H9 (cell line): Measurements from ENCODE around the gene SDK1. TPM values are rescaled to one million over a fixed set of nuclear protein-coding genes. Genes with fewer than 3 reads are reported as not detected.

ENCODE experiments used
- DNase-seq: peaks from one replicate; pipeline ENCODE4 v3.0.0-alpha.2; 2017
- H2AFZ ChIP-seq: one replicate; pipeline ENCODE4 v1.6.1; 2013; ENCODE audit warnings: mild to moderate bottlenecking, low read length, control low read depth, moderate library complexity
- H2AK5ac ChIP-seq: 2 replicates; pipeline ENCODE4 v1.6.1; 2013; ENCODE audit warnings: low read length, control low read depth, mixed read lengths; ENCODE audit not compliant: insufficient read length
- H2BK120ac ChIP-seq: one replicate; pipeline ENCODE4 v1.6.1; 2013; ENCODE audit warnings: low read depth, mild to moderate bottlenecking, low read length, control low read depth, inconsistent platforms; ENCODE audit not compliant: poor library complexity, severe bottlenecking
- H2BK12ac ChIP-seq: 2 replicates; pipeline ENCODE4 v1.6.1; 2013; ENCODE audit warnings: low read length, control low read depth, mixed read lengths, low read depth; ENCODE audit not compliant: insufficient read length
- H2BK15ac ChIP-seq: 2 replicates; pipeline ENCODE4 v1.6.1; 2013; ENCODE audit warnings: low read depth, low read length, control low read depth
- H2BK20ac ChIP-seq: one replicate; pipeline ENCODE4 v1.6.1; 2013; ENCODE audit warnings: low read depth, mild to moderate bottlenecking, low read length, control low read depth, inconsistent platforms; ENCODE audit not compliant: poor library complexity, severe bottlenecking
- H2BK5ac ChIP-seq: 2 replicates; pipeline ENCODE4 v1.6.1; 2013; ENCODE audit warnings: low read length, control low read depth, mixed read lengths; ENCODE audit not compliant: insufficient read length
- H3K14ac ChIP-seq: 2 replicates; pipeline ENCODE4 v1.6.1; 2013; ENCODE audit warnings: low read length, control low read depth; ENCODE audit not compliant: insufficient read depth
- H3K18ac ChIP-seq: 2 replicates; pipeline ENCODE4 v1.6.1; 2013; ENCODE audit warnings: low read depth, mild to moderate bottlenecking, mixed read lengths, low read length, control low read depth; ENCODE audit not compliant: insufficient read length
- H3K23ac ChIP-seq: 2 replicates; pipeline ENCODE4 v1.6.1; 2013; ENCODE audit warnings: low read length, control low read depth, mixed read lengths, low read depth; ENCODE audit not compliant: insufficient read length
- H3K23me2 ChIP-seq: 2 replicates; pipeline ENCODE4 v1.6.1; 2013; ENCODE audit warnings: low read depth, mild to moderate bottlenecking, mixed read lengths, low read length, control low read depth; ENCODE audit not compliant: insufficient read length, poor library complexity, severe bottlenecking
- H3K27ac ChIP-seq: 2 replicates; pipeline ENCODE4 v1.5.1; 2013; ENCODE audit warnings: low read length, control low read depth, mixed read lengths, low read depth; ENCODE audit not compliant: insufficient read length
- H3K27me3 ChIP-seq: 2 replicates; pipeline ENCODE4 v1.6.1; 2013; ENCODE audit warnings: low read length, control low read depth, inconsistent platforms; ENCODE audit not compliant: insufficient read depth
- H3K4ac ChIP-seq: 2 replicates; pipeline ENCODE4 v1.6.1; 2013; ENCODE audit warnings: low read depth, mild to moderate bottlenecking, control low read depth, inconsistent platforms, low read length, moderate library complexity
- H3K4me1 ChIP-seq: 2 replicates; pipeline ENCODE4 v1.6.1; 2013; ENCODE audit warnings: low read length, control low read depth, inconsistent platforms; ENCODE audit not compliant: insufficient read depth
- H3K4me2 ChIP-seq: 2 replicates; pipeline ENCODE4 v1.6.1; 2013; ENCODE audit warnings: low read length, control low read depth, mixed read lengths; ENCODE audit not compliant: insufficient read length, insufficient read depth
- H3K56ac ChIP-seq: 2 replicates; pipeline ENCODE4 v1.6.1; 2013; ENCODE audit warnings: low read depth, mild to moderate bottlenecking, mixed read lengths, low read length, control low read depth; ENCODE audit not compliant: insufficient read length
- H3K79me1 ChIP-seq: 2 replicates; pipeline ENCODE4 v1.6.1; 2013; ENCODE audit warnings: low read depth, mild to moderate bottlenecking, moderate library complexity, low read length, control low read depth, inconsistent platforms; ENCODE audit not compliant: insufficient read depth, poor library complexity, severe bottlenecking
- H3K79me2 ChIP-seq: 2 replicates; pipeline ENCODE4 v1.6.1; 2013; ENCODE audit warnings: low read length, control low read depth, inconsistent platforms; ENCODE audit not compliant: insufficient read depth
- H3K9ac ChIP-seq: 2 replicates; pipeline ENCODE4 v1.6.1; 2013; ENCODE audit warnings: low read length, control low read depth, mixed read lengths; ENCODE audit not compliant: insufficient read length; ENCODE audit errors: extremely low read depth
- H3K9me3 ChIP-seq: one replicate; pipeline ENCODE4 v1.6.1; 2013; ENCODE audit warnings: low read depth, low read length, inconsistent platforms; ENCODE audit not compliant: control insufficient read depth
- H3T11ph ChIP-seq: one replicate; pipeline ENCODE4 v1.6.1; 2013; ENCODE audit warnings: mild to moderate bottlenecking, low read length, control low read depth, inconsistent platforms
- H4K20me1 ChIP-seq: one replicate; pipeline ENCODE4 v1.6.1; 2013; ENCODE audit not compliant: control insufficient read depth, insufficient read length, insufficient read depth
- H4K5ac ChIP-seq: 2 replicates; pipeline ENCODE4 v1.6.1; 2013; ENCODE audit warnings: low read depth, mild to moderate bottlenecking, mixed read lengths, low read length, control low read depth; ENCODE audit not compliant: insufficient read length
- H4K8ac ChIP-seq: replicated peaks from 2 replicates; pipeline ENCODE4 v1.6.1; 2013; ENCODE audit warnings: low read length, control low read depth, mixed read lengths, low read depth; ENCODE audit not compliant: insufficient read length
- H4K91ac ChIP-seq: 2 replicates; pipeline ENCODE4 v1.6.1; 2013; ENCODE audit warnings: low read depth, mild to moderate bottlenecking, moderate library complexity, mixed read lengths, low read length, control low read depth; ENCODE audit not compliant: insufficient read length
- H3K27ac Mint-ChIP-seq, 3 experiments: 2 replicates in 2 of 3; 3 replicates in 1 of 3; pipeline ENCODE4 v1.8.0; 2020 to 2021; ENCODE audit warnings: mixed read lengths in 3 of 3, mild to moderate bottlenecking in 1 of 3, moderate library complexity in 1 of 3
- H3K27me3 Mint-ChIP-seq: 2 replicates; pipeline ENCODE4 v1.8.0; 2021; ENCODE audit warnings: low read depth, mild to moderate bottlenecking, moderate library complexity, mixed read lengths
- H3K36me3 Mint-ChIP-seq, 3 experiments: 2 replicates in 2 of 3; 3 replicates in 1 of 3; pipeline ENCODE4 v1.8.0; 2020 to 2021; ENCODE audit warnings: low read depth in 3 of 3, mixed read lengths in 3 of 3; ENCODE audit not compliant: insufficient read depth in 1 of 3
- H3K4me1 Mint-ChIP-seq, 2 experiments: 2 replicates each; pipeline ENCODE4 v1.8.0; 2020; ENCODE audit warnings: mixed read lengths in 2 of 2
- H3K4me3 Mint-ChIP-seq, 2 experiments: 2 replicates in 1 of 2; 3 replicates in 1 of 2; pipeline ENCODE4 v1.8.0; 2020 to 2021; ENCODE audit warnings: mild to moderate bottlenecking in 2 of 2, mixed read lengths in 2 of 2, moderate library complexity in 1 of 2
- H3K9me3 Mint-ChIP-seq, 2 experiments: 2 replicates in 1 of 2; 3 replicates in 1 of 2; pipeline ENCODE4 v1.8.0; 2020; ENCODE audit warnings: mild to moderate bottlenecking in 2 of 2, mixed read lengths in 2 of 2, moderate library complexity in 1 of 2
- CTCF ChIP-seq: fragments of 200-600 bp; sonication (generic); conservative IDR thresholded peaks from 3 replicates; pipeline ENCODE4 v1.8.0; 2021; ENCODE audit warnings: antibody characterized with exemption, mild to moderate bottlenecking
- WGBS: extraction: QIAGEN DNeasy Blood & Tissue Kit; methylation state at CpG from one replicate; pipeline ENCODE4 v1.1.7; 2013; ENCODE audit warnings: missing lambda C conversion rate, low lambda C conversion rate, mixed read lengths; ENCODE audit not compliant: insufficient read length; ENCODE audit errors: extremely low coverage; 5-methylcytosine and 5-hydroxymethylcytosine counted together
- total RNA-seq: library from RNA; stranded (reverse); gene quantifications from 2 replicates; pipeline ENCODE4 v1.2.1, GENCODE V29; 2021

The SDK1 gene
- total RNA-seq, 1 experiment from 2014 or later, result 8.7 TPM

- Histone ChIP-seq H3K14ac (no peak overlapping the region), H3K18ac (no peak overlapping the region), H3K9ac (no peak overlapping the region), H3K4me1 (no peaks in the 10 kb centered on the region; the same call in 1 of the 2 replicates), H2BK120ac (no peak overlapping the region), H2AFZ (no peak overlapping the region), H4K20me1 (no peaks in the 10 kb centered on the region), H3T11ph (no peak overlapping the region), H4K91ac (no peak overlapping the region), H3K4ac (no peak overlapping the region), H2BK5ac (no peak overlapping the region), H3K27ac (no peak overlapping the region), H2AK5ac (no peak overlapping the region), H3K23me2 (no peaks in the 10 kb centered on the region), H3K27me3 (no peaks in the 10 kb centered on the region), H3K23ac (no peak overlapping the region), H4K8ac (no peak overlapping the region), H3K56ac (no peak overlapping the region), H4K5ac (no peak overlapping the region), H3K9me3 (no peaks in the 10 kb centered on the region), H3K79me2 (no peaks in the 10 kb centered on the region), H3K4me2 (no peak overlapping the region), H3K79me1 (no peaks in the 10 kb centered on the region), H2BK20ac (no peak overlapping the region), H2BK15ac (no peak overlapping the region), H2BK12ac (no peak overlapping the region)
- Mint-ChIP-seq H3K4me1 (peaks cover 16 to 33% of the 10 kb centered on the region in 2 experiments), H3K4me3 (no peak overlapping the region), H3K9me3 (no peaks in the 10 kb centered on the region), H3K27ac (no peak overlapping the region), H3K36me3 (peaks cover 0 to 3% (median 2%) of the 10 kb centered on the region in 3 experiments; a peak in 3 of 7 replicates), H3K27me3 (no peaks in the 10 kb centered on the region)
- TF ChIP-seq CTCF, result no peak
- WGBS, result no CpG with 5 or more reads among the region's 7 CpGs
- DNase-seq, result no peak
Measured at GRCh38 chr7:4068286-4068685, 767.2 kb downstream of the SDK1 start.
